DMS53 treated with DMSO at 0.1 percent for 48 hours (cell line): ENCODE results near the gene FBN1.

Experiments used
- DNase-seq: peaks from one replicate; lab custom pipeline; 2025; ENCODE audit not compliant: unreplicated experiment; lab: John Stamatoyannopoulos, UW

The FBN1 gene

DNA sequence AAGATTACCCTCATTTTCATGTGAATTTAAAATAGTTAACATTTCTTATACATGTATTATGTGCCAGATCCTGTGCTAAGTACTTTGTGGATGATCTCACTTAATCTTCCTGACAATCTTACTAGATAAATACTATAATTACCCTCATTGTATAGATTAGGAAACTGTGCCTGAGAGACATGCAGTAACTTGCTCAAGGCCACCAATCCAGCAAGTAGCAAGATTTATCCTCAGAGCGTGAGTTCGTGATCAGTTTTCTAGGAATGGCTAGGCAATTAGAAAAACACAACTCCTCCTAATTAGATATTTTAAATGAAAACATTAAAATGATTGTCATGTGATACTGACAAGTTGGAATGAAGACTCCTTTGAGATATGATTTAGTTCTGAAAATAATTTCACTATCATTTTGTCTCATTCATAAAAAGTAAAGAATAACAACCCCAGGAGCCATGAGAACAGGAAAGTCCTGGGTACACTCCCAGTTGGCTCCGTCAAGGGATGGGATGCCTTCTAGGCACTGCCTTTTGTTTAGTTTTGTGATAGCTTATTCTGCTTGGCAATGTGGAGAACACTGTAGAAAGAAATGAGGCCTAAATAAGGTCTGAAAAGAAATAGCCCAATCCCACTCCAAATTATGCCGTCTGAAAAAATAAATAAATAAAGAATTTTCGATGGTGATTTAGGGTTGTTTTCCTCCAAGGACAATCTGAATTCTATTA lies 61.3 kb downstream of the FBN1 start:
- no peak for DNase-seq

DNA sequence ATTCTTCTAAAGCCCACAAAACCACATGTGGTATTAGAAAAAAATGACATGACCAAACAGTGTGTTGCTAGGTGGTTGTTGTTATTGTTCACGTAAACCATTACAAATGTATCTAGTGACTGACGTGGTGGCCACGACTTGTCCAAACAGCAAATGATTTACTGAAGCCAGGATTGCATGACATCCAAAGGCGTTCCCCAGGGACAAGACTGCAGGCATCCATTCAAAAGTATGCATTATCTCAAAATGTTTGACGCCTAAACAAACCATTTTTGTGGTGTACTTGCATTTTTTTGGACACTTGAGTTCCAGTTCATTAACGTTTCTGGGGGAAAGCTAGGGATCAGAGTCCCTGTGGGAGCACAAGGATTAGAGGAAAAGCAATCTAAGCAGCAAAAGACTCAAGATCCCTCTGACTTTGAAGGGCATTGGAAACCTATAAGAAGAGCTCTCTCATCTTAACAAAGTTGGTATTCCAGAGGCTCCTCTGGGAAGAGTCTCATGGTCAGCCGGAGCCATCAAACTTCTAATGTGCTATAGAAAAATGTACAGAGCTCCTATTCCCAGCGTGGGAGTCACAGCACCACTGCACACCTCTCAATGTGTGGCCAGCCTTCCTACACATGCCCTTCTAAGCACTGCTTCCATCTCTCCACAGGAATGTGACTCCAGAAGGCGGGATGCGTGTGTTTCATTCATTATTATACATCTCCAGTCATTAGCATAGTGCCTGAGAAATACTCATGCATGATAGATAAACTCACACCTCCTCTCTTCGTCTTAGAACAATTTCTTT lies 62.9 kb downstream of the FBN1 start:
- DNase-seq = no peak

GRCh38 chr15:48581219-48581618 lies 64.3 kb downstream of the FBN1 start:
- DNase-seq = no peak

DNA sequence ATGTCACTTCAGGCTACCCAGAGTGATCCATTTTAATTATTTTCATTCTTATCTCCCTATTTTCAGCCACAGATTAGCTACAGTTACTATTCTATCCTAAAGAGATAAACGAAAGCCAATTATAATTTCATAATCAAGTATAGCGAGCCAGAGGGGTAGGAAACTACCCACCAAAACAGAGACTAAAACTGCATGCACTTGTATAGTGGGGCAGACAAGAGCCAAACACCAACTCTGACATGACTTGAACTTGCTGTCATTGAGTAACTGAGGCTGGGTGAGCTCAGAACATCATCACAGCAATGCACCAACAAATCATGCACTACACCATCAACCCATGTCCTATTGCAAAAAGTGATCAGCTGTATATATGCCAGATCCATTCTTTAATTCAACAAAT lies 64.8 kb downstream of the FBN1 start:
- DNase-seq = no peak

DNA sequence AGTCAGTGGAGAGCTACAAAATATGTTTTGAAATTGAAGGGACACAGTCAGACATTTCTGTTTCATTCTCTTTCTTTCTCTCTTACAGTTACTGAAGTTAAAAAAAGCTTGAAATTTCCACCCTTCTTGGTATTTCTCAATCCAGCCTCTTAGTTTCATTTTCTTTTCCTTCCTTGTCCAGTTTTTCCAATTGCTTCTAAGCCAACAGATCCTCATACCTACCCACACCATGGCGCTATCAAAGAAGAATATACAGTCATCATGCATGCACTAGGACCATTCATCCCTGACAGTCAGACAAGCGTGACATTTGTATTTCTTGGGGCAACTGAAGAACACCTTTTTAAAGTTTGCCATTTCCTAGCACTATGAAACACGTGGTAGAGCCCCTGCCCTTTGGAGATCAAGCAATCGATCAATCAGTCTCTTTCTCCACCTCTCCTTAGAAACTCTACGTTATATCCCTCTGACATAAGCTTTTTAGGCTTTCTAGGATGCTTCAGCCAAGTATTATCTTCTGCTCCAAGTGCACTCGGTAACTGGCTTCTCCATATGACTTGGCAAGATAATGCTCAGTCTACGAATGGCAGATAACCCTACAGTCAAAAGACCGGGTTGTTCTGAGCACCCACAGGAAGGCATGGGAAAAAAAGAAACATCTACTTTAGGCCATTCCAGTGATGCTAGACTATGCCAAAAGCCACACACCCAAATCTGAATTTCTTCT lies 65.4 kb downstream of the FBN1 start:
- no peak for DNase-seq

GRCh38 chr15:48578965-48579364 lies 66.5 kb downstream of the FBN1 start:
- DNase-seq = no peak

- DNase-seq = no peak
These were observed 68.0 kb downstream of the FBN1 start for GRCh38 chr15:48577469-48577868.

DNA sequence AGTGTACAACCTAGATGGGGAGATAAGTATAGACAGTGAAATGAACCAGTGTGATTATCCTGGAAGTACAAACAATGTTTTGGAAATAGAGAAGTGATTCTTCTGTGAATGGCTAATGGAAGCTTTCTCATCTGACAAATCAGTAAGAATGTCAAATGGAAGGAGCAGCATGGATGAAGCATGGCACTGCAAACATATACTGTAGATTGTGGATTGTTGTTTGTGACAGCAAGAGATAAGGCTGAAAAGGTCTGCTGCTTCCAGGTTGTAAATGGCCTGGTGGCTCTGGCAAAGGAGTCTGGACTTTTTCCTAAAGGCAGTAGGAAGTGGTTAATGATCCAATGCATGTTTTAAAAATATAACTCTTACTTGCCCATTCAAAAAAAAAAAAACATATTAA lies 71.3 kb downstream of the FBN1 start:
- no peak for DNase-seq

GRCh38 chr15:48573780-48574179 lies 71.7 kb downstream of the FBN1 start:
- no peak for DNase-seq

DNA sequence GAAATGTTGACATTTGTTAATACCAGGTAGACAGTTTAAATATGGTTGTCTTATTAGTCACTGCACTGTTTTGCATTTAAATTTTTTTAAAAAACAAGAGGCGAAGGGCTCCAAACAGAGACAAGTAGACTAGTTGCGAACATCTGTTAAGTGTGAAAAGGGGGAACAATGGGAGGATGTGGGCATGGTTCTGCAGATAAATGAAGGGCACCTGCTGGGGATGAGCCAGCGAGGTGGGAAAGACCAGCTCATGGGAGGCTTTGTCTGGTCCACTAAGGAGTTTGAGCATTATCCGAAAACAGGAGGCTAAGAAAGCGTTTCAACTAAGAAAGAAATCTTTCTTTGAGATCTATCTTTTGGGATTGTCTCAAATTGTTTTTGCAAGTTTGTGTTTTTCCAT lies 72.7 kb downstream of the FBN1 start:
- DNase-seq = no peak

DNA sequence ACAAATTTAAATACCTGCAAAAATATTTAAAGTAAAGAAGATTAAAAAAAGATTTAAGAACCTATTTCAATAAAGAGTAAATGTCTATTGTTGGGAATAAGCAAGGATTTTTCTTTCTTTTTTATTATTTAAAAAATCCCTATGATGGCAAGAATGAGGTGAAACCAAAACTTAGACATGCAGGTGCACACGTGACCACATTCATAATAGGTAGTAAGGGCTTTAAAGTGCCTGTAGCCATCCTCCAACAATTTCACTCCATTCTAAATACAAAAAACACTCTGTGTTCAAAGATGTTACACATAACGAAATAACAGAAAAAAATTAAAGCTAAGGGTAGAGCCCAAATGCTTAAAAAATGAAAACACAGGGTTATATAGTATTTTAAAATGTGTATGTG lies 74.0 kb downstream of the FBN1 start:
- no peak for DNase-seq

DNA sequence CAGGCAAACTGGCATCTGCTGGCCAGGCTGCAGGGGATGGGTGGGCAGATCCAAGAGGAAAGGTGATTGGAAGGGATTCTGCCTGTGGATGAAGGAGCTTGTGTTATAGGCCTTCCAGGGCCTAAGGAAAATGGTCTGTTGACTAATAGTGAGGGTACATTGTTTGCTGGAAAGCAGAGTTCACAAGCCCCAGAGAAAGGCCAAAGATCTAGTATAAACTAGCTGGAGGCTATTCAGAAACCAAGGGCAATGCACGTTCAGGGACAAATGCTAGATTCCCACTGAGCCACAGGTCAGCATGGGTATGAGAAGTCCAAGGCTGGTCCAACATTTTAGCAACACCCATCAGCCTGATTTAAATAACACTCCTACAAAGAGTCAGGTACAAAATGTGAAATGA lies 74.7 kb downstream of the FBN1 start:
- DNase-seq = no peak

DNA sequence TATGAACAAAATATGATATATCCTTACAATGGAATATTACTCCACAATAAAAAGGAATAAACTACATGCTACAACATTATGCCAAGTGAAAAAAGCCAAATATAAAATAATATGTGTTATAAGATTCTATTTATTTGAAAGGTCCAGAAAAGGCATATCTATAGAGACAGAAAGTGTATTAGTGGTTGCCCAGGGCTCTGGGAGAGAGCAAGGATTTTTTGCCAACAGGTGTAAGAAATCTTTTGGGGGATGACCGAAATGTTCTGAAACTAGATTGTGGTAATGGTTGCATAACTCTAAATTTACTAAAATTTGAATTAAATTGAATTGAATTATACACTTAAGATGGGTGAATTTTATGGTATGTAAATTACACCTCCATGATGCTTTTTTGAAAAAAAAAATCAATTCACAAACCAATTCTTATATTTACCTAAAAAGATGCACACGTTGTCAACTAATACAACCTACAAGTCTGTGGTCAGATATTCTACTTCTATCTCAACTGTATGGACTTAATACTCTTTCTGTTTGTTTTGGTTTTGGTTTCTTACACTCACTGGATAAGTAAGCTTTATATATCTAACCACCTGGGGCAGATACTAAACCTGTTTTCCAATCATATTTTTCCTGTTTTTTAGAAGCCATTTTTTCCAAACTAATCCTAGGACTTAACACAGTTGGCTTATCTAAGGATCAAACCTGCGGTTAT lies 75.8 kb downstream of the FBN1 start:
- no peak for DNase-seq

DNA sequence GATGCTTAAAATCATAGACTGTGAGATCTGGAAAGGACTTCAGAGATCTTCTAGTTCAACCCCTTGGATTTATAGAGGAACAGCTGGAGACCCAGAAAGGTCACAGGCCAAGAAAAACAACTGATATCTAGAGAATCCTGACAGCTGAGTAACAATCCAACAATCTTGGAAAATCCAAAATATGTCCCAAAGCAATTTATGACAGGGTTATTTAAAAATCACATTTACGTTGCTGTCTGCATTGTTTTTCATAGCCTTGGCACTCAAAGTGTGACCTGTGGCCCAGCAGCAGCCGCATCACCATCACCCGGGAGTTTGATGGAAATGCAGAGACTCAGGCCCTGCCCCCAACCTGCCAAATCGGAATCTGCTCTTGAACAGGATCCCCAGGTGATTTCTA lies 78.8 kb downstream of the FBN1 start:
- no peak for DNase-seq

DNA sequence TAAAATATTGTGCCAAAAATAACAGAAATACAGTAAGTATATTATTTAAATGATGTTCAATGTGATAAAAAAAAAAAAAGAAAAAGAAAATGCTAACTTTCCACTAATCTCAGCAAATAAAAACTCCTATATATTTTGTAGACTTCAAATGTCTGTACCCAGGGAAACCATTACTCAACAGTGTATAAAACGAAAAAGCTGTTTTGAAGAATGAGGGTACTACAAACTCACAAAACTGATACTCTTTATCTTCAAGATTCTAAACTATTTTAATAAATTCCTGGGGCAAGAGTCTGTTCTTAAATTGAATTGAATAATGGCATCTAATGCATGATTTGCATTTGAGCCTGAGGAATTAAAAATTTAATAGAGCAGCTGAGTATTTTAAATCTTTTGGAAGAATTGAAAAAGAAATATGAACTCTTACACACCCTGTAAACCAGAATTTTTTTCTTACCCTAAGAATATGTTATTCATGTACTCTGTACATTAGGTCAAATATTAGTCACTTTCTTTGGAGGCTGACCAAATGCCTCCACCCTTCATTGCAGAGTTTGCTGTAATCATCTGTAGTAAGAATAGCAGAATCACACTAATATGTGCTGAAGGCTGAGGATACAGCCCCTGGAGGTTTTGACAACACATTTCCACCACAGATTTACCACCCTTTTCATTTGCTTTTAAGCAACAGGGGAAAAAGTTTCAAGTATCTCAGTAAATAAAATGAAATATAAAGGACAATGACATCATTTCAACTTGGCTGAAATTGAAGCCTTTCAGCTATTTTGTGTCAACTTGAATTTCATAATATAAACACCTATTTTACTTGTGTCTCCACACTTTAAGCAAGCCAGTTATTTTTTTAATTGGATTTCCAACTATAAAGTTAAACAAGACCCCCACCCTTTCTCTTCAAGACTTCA lies 79.7 kb downstream of the FBN1 start:
- no peak for DNase-seq

DNA sequence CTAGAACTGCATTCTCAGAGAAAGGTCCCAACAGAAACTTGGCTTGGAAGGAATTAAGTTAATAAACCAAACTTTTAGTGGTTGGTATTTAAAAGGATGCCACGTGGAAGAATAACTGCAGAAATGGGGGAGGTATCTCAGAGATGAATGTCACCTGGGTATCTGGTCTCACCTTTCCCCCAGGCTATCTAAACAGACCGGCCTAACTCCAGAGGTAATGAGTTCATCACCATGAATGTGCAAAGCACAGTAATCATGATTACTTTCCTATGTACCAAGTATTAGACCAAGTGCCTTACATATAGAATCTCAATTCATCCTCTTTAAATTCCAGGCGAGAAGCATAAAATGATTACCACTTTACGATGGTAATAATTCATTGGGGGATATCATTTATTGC lies 80.8 kb downstream of the FBN1 start:
- no peak for DNase-seq

DNA sequence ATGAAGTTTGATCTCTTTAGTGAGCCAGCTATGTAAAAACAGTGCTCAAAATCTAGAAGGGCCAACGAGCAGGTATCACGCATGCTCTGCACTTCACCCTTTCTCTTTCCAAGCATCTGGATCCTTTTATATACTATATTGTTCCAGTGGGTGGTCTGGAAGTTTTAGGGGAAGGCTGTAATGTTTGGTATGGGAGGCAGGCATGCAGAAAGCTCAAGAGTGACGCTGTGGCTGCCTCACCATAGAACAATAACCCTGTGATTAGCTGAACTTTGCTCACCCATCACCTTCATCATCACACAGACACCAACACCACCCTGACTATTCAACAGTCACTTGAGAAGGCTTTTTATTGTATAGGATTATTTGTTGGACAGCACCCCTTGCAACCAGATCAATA lies 81.6 kb downstream of the FBN1 start:
- no peak for DNase-seq

- no peak for DNase-seq
These were observed 85.0 kb downstream of the FBN1 start for GRCh38 chr15:48560321-48561051.

- no peak for DNase-seq
These were observed 86.2 kb downstream of the FBN1 start for GRCh38 chr15:48559285-48559684.

- DNase-seq = no peak
These were observed 87.3 kb downstream of the FBN1 start for GRCh38 chr15:48558226-48558625.
